BE2C (cell line): Measurements from ENCODE around the gene TCF7L2.

Experiments
- DNase-seq: peaks from one replicate; pipeline ENCODE4 v3.0.0-alpha.2; 2020
- H3K27me3 ChIP-seq: fragments of 250-450 bp; sonication (Bioruptor Pico); 2 replicates; pipeline ENCODE4 v1.5.1; 2020; ENCODE audit warnings: mild to moderate bottlenecking
- H3K36me3 ChIP-seq: fragments of 250-450 bp; sonication (Bioruptor Pico); 2 replicates; pipeline ENCODE4 v1.5.1; 2020; ENCODE audit warnings: mild to moderate bottlenecking
- H3K4me1 ChIP-seq: fragments of 250-450 bp; sonication (Bioruptor Pico); 2 replicates; pipeline ENCODE4 v1.5.1; 2020
- H3K4me3 ChIP-seq: 2 replicates; pipeline ENCODE4 v1.5.1; 2011; ENCODE audit warnings: low read depth, low read length
- H3K9me3 ChIP-seq: fragments of 250-450 bp; sonication (Bioruptor Pico); 2 replicates; pipeline ENCODE4 v1.5.1; 2020
- CTCF ChIP-seq: IDR thresholded peaks from 2 replicates; pipeline ENCODE4 v1.5.1; 2012; ENCODE audit warnings: mild to moderate bottlenecking, low read depth, low read length

Gene TCF7L2

GRCh38 chr10:113180401-113181154, 230.5 kb downstream of the TCF7L2 start:
- H3K36me3 ChIP-seq, result no peaks in the 10 kb centered on the region
- no peak overlapping the region for H3K4me3 ChIP-seq
- TF ChIP-seq CTCF, result no peak
- no peaks in the 10 kb centered on the region for H3K27me3 ChIP-seq
- H3K4me1 ChIP-seq, result peaks cover 35% of the 10 kb centered on the region
- no peaks in the 10 kb centered on the region for H3K9me3 ChIP-seq
- no peak for DNase-seq

GRCh38 chr10:113182154-113182553, 232.1 kb downstream of the TCF7L2 start:
- Histone ChIP-seq H3K27me3 (no peaks in the 10 kb centered on the region), H3K36me3 (no peaks in the 10 kb centered on the region), H3K4me1 (peaks cover 38% of the 10 kb centered on the region), H3K9me3 (no peaks in the 10 kb centered on the region), H3K4me3 (no peak overlapping the region)
- TF ChIP-seq CTCF, result no peak
- no peak for DNase-seq

GRCh38 chr10:113183573-113183972, 233.5 kb downstream of the TCF7L2 start:
- DNase-seq, result no peak
- Histone ChIP-seq H3K36me3 (no peaks in the 10 kb centered on the region), H3K27me3 (no peaks in the 10 kb centered on the region), H3K4me3 (no peak overlapping the region), H3K9me3 (no peaks in the 10 kb centered on the region), H3K4me1 (peaks cover 38% of the 10 kb centered on the region)
- TF ChIP-seq CTCF, result no peak

GRCh38 chr10:113187063-113187777, 237.2 kb downstream of the TCF7L2 start:
- H3K36me3 ChIP-seq, result no peaks in the 10 kb centered on the region
- H3K9me3 ChIP-seq, result no peaks in the 10 kb centered on the region
- no peaks in the 10 kb centered on the region for H3K27me3 ChIP-seq
- TF ChIP-seq CTCF, result no peak
- peak; percentile 97 for DNase-seq
- H3K4me1 ChIP-seq, result peaks cover 22% of the 10 kb centered on the region
- 0 out of 2 replicates have a peak overlapping the region, but pooled peaks have one; percentile 23 for H3K4me3 ChIP-seq

- Histone ChIP-seq H3K4me1 (0 out of 2 replicates have a peak, but pooled peaks cover 3% of the 10 kb centered on the region), H3K27me3 (no peaks in the 10 kb centered on the region), H3K9me3 (no peaks in the 10 kb centered on the region; the same call in 1 of the 2 replicates), H3K4me3 (no peak overlapping the region), H3K36me3 (no peaks in the 10 kb centered on the region)
- TF ChIP-seq CTCF, result no peak
- no peak for DNase-seq
Measured at GRCh38 chr10:113199459-113199858, 249.4 kb downstream of the TCF7L2 start.

GRCh38 chr10:113202011-113202410, 252.0 kb downstream of the TCF7L2 start:
- Histone ChIP-seq H3K4me3 (no peak overlapping the region), H3K9me3 (no peaks in the 10 kb centered on the region; the same call in 1 of the 2 replicates), H3K27me3 (no peaks in the 10 kb centered on the region), H3K4me1 (no peaks in the 10 kb centered on the region), H3K36me3 (no peaks in the 10 kb centered on the region)
- no peak for DNase-seq
- no peak for TF ChIP-seq CTCF
